ENCODE measurements around the gene PKNOX1. TPM values are rescaled to one million over a fixed set of nuclear protein-coding genes. Genes with fewer than 3 reads are reported as not detected.

PKNOX1 gene
- total RNA-seq, result 9.0 and 9.2 TPM in 2 replicates

GRCh38 chr21:42973991-42974831 is at the start of gene PKNOX1:
Gene PKNOX1, plus strand, starts transcription at chr21:42974562. Its CDS starts 29,820 bp downstream, at chr21:43004382.

GRCh38 chr21:42925114-42925926 is 49.0 kb upstream of the PKNOX1 start, which contains the start of gene ERVH48-1:
Gene ERVH48-1, minus strand, starts transcription at chr21:42925630. Its CDS starts 6,624 bp downstream, at chr21:42919006.

GRCh38 chr21:43075170-43076022 is 101.0 kb downstream of the PKNOX1 start, which contains the start of gene CBS:
Gene CBS, minus strand, starts transcription at chr21:43075835. Its CDS starts 3,642 bp downstream, at chr21:43072193.

Other genes with a start within 250 kb of the PKNOX1 start
- gene WDR4, start 95.0 kb upstream of the PKNOX1 start, total RNA-seq, result 6.3 and 9.4 TPM in 2 replicates
- 32.3 and 46.2 TPM in 2 replicates for gene NDUFV3, start 81.3 kb upstream of the PKNOX1 start, total RNA-seq
- not detected in 2 replicates for gene ERVH48-1, start 48.9 kb upstream of the PKNOX1 start, total RNA-seq
- 3.9 and 6.6 TPM in 2 replicates for gene CBS, start 101.3 kb downstream of the PKNOX1 start, total RNA-seq
- gene U2AF1, start 133.0 kb downstream of the PKNOX1 start, total RNA-seq, result 20.8 and 26.2 TPM in 2 replicates
- not detected in 2 replicates for gene CRYAA, start 194.4 kb downstream of the PKNOX1 start, total RNA-seq

Data from dermis lymphatic vessel endothelial cell (primary cell).